ENCODE measurements around the gene DNAAF1.

The DNAAF1 gene

GRCh38 chr16:84143081-84143480, 2.0 kb upstream of the DNAAF1 start:
- DNase-seq: no peak
- no peaks in the 10 kb centered on the region for H3K9me3 ChIP-seq (ENCODE audit: control extremely low read depth in 1 of 5, control insufficient read depth in 4 of 5, insufficient read depth in 2 of 5, low read depth in 1 of 5, low read length in 4 of 5)
- POLR2A ChIA-PET: no interaction called here
- 100% methylated on average over 1 of the region's 1 CpG for WGBS (ENCODE audit: insufficient coverage)
- no peak overlapping the region for H3K4me3 ChIP-seq (ENCODE audit: control insufficient read depth in 1 of 7, extremely low read depth in 1 of 7, insufficient read depth in 4 of 7, low read depth in 2 of 7, low read length in 6 of 7)
- H3K4me1 ChIP-seq (ENCODE audit: control extremely low read depth in 1 of 4, control insufficient read depth in 4 of 4, insufficient read depth in 4 of 4, low read length in 3 of 4): peaks cover 0 to 15% (median 12%) of the 10 kb centered on the region in 4 experiments
- H3K27me3 ChIP-seq (replicated peaks in 2 of 5; ENCODE audit: control insufficient read depth in 4 of 5, insufficient read depth in 5 of 5, low read length in 4 of 5): peaks cover 0 to 17% (median 8%) of the 10 kb centered on the region in 5 experiments
- no peak overlapping the region for H3K27ac ChIP-seq (ENCODE audit: insufficient read depth in 1 of 2, low read depth in 1 of 2, low read length in 2 of 2, poor library complexity in 1 of 2, severe bottlenecking in 2 of 2)
- no peaks in the 10 kb centered on the region for H3K36me3 ChIP-seq (ENCODE audit: control insufficient read depth in 4 of 4, insufficient read depth in 4 of 4, low read length in 3 of 4)
- CTCF ChIA-PET: interaction anchor here (1.9 to 2.6 kb wide), 2 partner anchors 27 to 57 kb away, joined by 9 read pairs; partner anchors contain the start of gene MBTPS1

GRCh38 chr16:84143784-84144199, 1.3 kb upstream of the DNAAF1 start:
- Histone ChIP-seq H3K4me3 (ENCODE audit: control insufficient read depth in 1 of 7, extremely low read depth in 1 of 7, insufficient read depth in 4 of 7, low read depth in 2 of 7, low read length in 6 of 7) (peak overlapping the region in 6 of 7 experiments; percentile 69 to 86 (median 74)), H3K4me1 (ENCODE audit: control extremely low read depth in 1 of 4, control insufficient read depth in 4 of 4, insufficient read depth in 4 of 4, low read length in 3 of 4) (peaks cover 0 to 15% (median 12%) of the 10 kb centered on the region in 4 experiments), H3K27me3 (replicated peaks in 2 of 5; ENCODE audit: control insufficient read depth in 4 of 5, insufficient read depth in 5 of 5, low read length in 4 of 5) (peaks cover 0 to 24% (median 8%) of the 10 kb centered on the region in 5 experiments), H3K9me3 (ENCODE audit: control extremely low read depth in 1 of 5, control insufficient read depth in 4 of 5, insufficient read depth in 2 of 5, low read depth in 1 of 5, low read length in 4 of 5) (no peaks in the 10 kb centered on the region), H3K36me3 (ENCODE audit: control insufficient read depth in 4 of 4, insufficient read depth in 4 of 4, low read length in 3 of 4) (no peaks in the 10 kb centered on the region), H3K27ac (ENCODE audit: insufficient read depth in 1 of 2, low read depth in 1 of 2, low read length in 2 of 2, poor library complexity in 1 of 2, severe bottlenecking in 2 of 2) (peak overlapping the region in 1 of 2 experiments; percentile 71)
- DNase-seq: peak in 1 of 3 donors; percentile 18
- WGBS (ENCODE audit: insufficient coverage): 61% methylated on average over 5 of the region's 13 CpGs
- POLR2A ChIA-PET: no interaction called here
- CTCF ChIA-PET: interaction anchor here (0.6 to 2.6 kb wide), 2 partner anchors 57 to 61 kb away, joined by 3 to 9 read pairs; no protein-coding TSS in a partner anchor

GRCh38 chr16:84144209-84144858, 774 bp upstream of the DNAAF1 start:
- peak; percentile 15 to 63 (median 49) for DNase-seq
- H3K27ac ChIP-seq (ENCODE audit: insufficient read depth in 1 of 2, low read depth in 1 of 2, low read length in 2 of 2, poor library complexity in 1 of 2, severe bottlenecking in 2 of 2): peak overlapping the region in 1 of 2 experiments; percentile 71
- H3K9me3 ChIP-seq (ENCODE audit: control extremely low read depth in 1 of 5, control insufficient read depth in 4 of 5, insufficient read depth in 2 of 5, low read depth in 1 of 5, low read length in 4 of 5): no peaks in the 10 kb centered on the region
- H3K27me3 ChIP-seq (replicated peaks in 2 of 5; ENCODE audit: control insufficient read depth in 4 of 5, insufficient read depth in 5 of 5, low read length in 4 of 5): peaks cover 0 to 27% (median 8%) of the 10 kb centered on the region in 5 experiments
- no peaks in the 10 kb centered on the region for H3K36me3 ChIP-seq (ENCODE audit: control insufficient read depth in 4 of 4, insufficient read depth in 4 of 4, low read length in 3 of 4)
- ChIA-PET CTCF (interaction anchor here (0.6 to 1.0 kb wide), 4 partner anchors 8 to 61 kb away, joined by 3 to 4 read pairs (median 3); no protein-coding TSS in a partner anchor), POLR2A (no interaction called here)
- peaks cover 0 to 15% (median 12%) of the 10 kb centered on the region in 4 experiments for H3K4me1 ChIP-seq (ENCODE audit: control extremely low read depth in 1 of 4, control insufficient read depth in 4 of 4, insufficient read depth in 4 of 4, low read length in 3 of 4)
- 0% methylated on average over 19 of the region's 39 CpGs for WGBS (ENCODE audit: insufficient coverage)
- peak overlapping the region; percentile 62 to 86 (median 72) for H3K4me3 ChIP-seq (ENCODE audit: control insufficient read depth in 1 of 7, extremely low read depth in 1 of 7, insufficient read depth in 4 of 7, low read depth in 2 of 7, low read length in 6 of 7)

GRCh38 chr16:84150926-84151325, 5.8 kb downstream of the DNAAF1 start:
- no peaks in the 10 kb centered on the region for H3K9me3 ChIP-seq (ENCODE audit: control extremely low read depth in 1 of 5, control insufficient read depth in 4 of 5, insufficient read depth in 2 of 5, low read depth in 1 of 5, low read length in 4 of 5)
- H3K27me3 ChIP-seq (replicated peaks in 2 of 5; ENCODE audit: control insufficient read depth in 4 of 5, insufficient read depth in 5 of 5, low read length in 4 of 5): peaks cover 0 to 45% (median 9%) of the 10 kb centered on the region in 5 experiments
- ChIA-PET CTCF (interaction anchor here (0.8 to 1.4 kb wide), 2 partner anchors 25 to 70 kb away, joined by 3 read pairs; no protein-coding TSS in a partner anchor), POLR2A (no interaction called here)
- no peak overlapping the region for H3K4me3 ChIP-seq (ENCODE audit: control insufficient read depth in 1 of 7, extremely low read depth in 1 of 7, insufficient read depth in 4 of 7, low read depth in 2 of 7, low read length in 6 of 7)
- no peak overlapping the region for H3K27ac ChIP-seq (ENCODE audit: insufficient read depth in 1 of 2, low read depth in 1 of 2, low read length in 2 of 2, poor library complexity in 1 of 2, severe bottlenecking in 2 of 2)
- H3K36me3 ChIP-seq (ENCODE audit: control insufficient read depth in 4 of 4, insufficient read depth in 4 of 4, low read length in 3 of 4): no peaks in the 10 kb centered on the region
- no peaks in the 10 kb centered on the region for H3K4me1 ChIP-seq (ENCODE audit: control extremely low read depth in 1 of 4, control insufficient read depth in 4 of 4, insufficient read depth in 4 of 4, low read length in 3 of 4)
- no peak for DNase-seq
- WGBS (ENCODE audit: insufficient coverage): 94% methylated on average over 3 of the region's 3 CpGs

GRCh38 chr16:84153660-84154214, 8.6 kb downstream of the DNAAF1 start:
- Histone ChIP-seq H3K4me3 (ENCODE audit: control insufficient read depth in 1 of 7, extremely low read depth in 1 of 7, insufficient read depth in 4 of 7, low read depth in 2 of 7, low read length in 6 of 7) (no peak overlapping the region), H3K27me3 (replicated peaks in 2 of 5; ENCODE audit: control insufficient read depth in 4 of 5, insufficient read depth in 5 of 5, low read length in 4 of 5) (peaks cover 0 to 43% (median 7%) of the 10 kb centered on the region in 5 experiments), H3K9me3 (ENCODE audit: control extremely low read depth in 1 of 5, control insufficient read depth in 4 of 5, insufficient read depth in 2 of 5, low read depth in 1 of 5, low read length in 4 of 5) (no peaks in the 10 kb centered on the region), H3K36me3 (ENCODE audit: control insufficient read depth in 4 of 4, insufficient read depth in 4 of 4, low read length in 3 of 4) (no peaks in the 10 kb centered on the region), H3K27ac (ENCODE audit: insufficient read depth in 1 of 2, low read depth in 1 of 2, low read length in 2 of 2, poor library complexity in 1 of 2, severe bottlenecking in 2 of 2) (no peak overlapping the region), H3K4me1 (ENCODE audit: control extremely low read depth in 1 of 4, control insufficient read depth in 4 of 4, insufficient read depth in 4 of 4, low read length in 3 of 4) (no peaks in the 10 kb centered on the region)
- ChIA-PET CTCF (interaction anchor here (0.6 to 1.0 kb wide), 2 partner anchors 31 to 35 kb away, joined by 3 read pairs; no protein-coding TSS in a partner anchor), POLR2A (no interaction called here)
- no peak for DNase-seq
- 97% methylated on average over 8 of the region's 8 CpGs for WGBS (ENCODE audit: insufficient coverage)

- no peak for DNase-seq
- Histone ChIP-seq H3K4me3 (ENCODE audit: control insufficient read depth in 1 of 7, extremely low read depth in 1 of 7, insufficient read depth in 4 of 7, low read depth in 2 of 7, low read length in 6 of 7) (no peak overlapping the region), H3K27me3 (replicated peaks in 2 of 5; ENCODE audit: control insufficient read depth in 4 of 5, insufficient read depth in 5 of 5, low read length in 4 of 5) (peaks cover 0 to 51% (median 14%) of the 10 kb centered on the region in 5 experiments), H3K9me3 (ENCODE audit: control extremely low read depth in 1 of 5, control insufficient read depth in 4 of 5, insufficient read depth in 2 of 5, low read depth in 1 of 5, low read length in 4 of 5) (no peaks in the 10 kb centered on the region), H3K36me3 (ENCODE audit: control insufficient read depth in 4 of 4, insufficient read depth in 4 of 4, low read length in 3 of 4) (no peaks in the 10 kb centered on the region), H3K4me1 (ENCODE audit: control extremely low read depth in 1 of 4, control insufficient read depth in 4 of 4, insufficient read depth in 4 of 4, low read length in 3 of 4) (no peaks in the 10 kb centered on the region), H3K27ac (ENCODE audit: insufficient read depth in 1 of 2, low read depth in 1 of 2, low read length in 2 of 2, poor library complexity in 1 of 2, severe bottlenecking in 2 of 2) (no peak overlapping the region)
- CTCF ChIA-PET: interaction anchor here (1.1 to 1.4 kb wide), 2 partner anchors 9 to 13 kb away, joined by 3 to 5 read pairs; no protein-coding TSS in a partner anchor
- POLR2A ChIA-PET: no interaction called here
- 94% methylated on average over 4 of the region's 4 CpGs for WGBS (ENCODE audit: insufficient coverage)
Measured at GRCh38 chr16:84155226-84155625, 10.1 kb downstream of the DNAAF1 start.

- no peaks in the 10 kb centered on the region for H3K9me3 ChIP-seq (ENCODE audit: control extremely low read depth in 1 of 5, control insufficient read depth in 4 of 5, insufficient read depth in 2 of 5, low read depth in 1 of 5, low read length in 4 of 5)
- 65% methylated on average over 4 of the region's 6 CpGs for WGBS (ENCODE audit: insufficient coverage)
- H3K36me3 ChIP-seq (ENCODE audit: control insufficient read depth in 4 of 4, insufficient read depth in 4 of 4, low read length in 3 of 4): no peaks in the 10 kb centered on the region
- H3K27ac ChIP-seq (ENCODE audit: insufficient read depth in 1 of 2, low read depth in 1 of 2, low read length in 2 of 2, poor library complexity in 1 of 2, severe bottlenecking in 2 of 2): no peak overlapping the region
- H3K4me1 ChIP-seq (ENCODE audit: control extremely low read depth in 1 of 4, control insufficient read depth in 4 of 4, insufficient read depth in 4 of 4, low read length in 3 of 4): no peaks in the 10 kb centered on the region
- peak in 1 of 3 donors; percentile 26 for DNase-seq
- ChIA-PET POLR2A (no interaction called here), CTCF (interaction anchor here (1.1 to 1.4 kb wide), 3 partner anchors 9 to 67 kb away, joined by 3 to 5 read pairs (median 4); no protein-coding TSS in a partner anchor)
- no peak overlapping the region for H3K4me3 ChIP-seq (ENCODE audit: control insufficient read depth in 1 of 7, extremely low read depth in 1 of 7, insufficient read depth in 4 of 7, low read depth in 2 of 7, low read length in 6 of 7)
- H3K27me3 ChIP-seq (replicated peaks in 2 of 5; ENCODE audit: control insufficient read depth in 4 of 5, insufficient read depth in 5 of 5, low read length in 4 of 5): peaks cover 0 to 51% (median 14%) of the 10 kb centered on the region in 5 experiments
Measured at GRCh38 chr16:84155771-84156170, 10.7 kb downstream of the DNAAF1 start.

Data from common myeloid progenitor, CD34-positive (primary cell).